GM21576 (cell line): ENCODE data around the gene LRRN2.

Experiments used
- ATAC-seq: cut with Tn5 transposase; IDR thresholded peaks from one replicate; pipeline ENCODE4 v1.9.1; 2021; ENCODE audit warnings: mild to moderate bottlenecking, moderate library complexity; ENCODE audit not compliant: unreplicated experiment

LRRN2 gene

DNA sequence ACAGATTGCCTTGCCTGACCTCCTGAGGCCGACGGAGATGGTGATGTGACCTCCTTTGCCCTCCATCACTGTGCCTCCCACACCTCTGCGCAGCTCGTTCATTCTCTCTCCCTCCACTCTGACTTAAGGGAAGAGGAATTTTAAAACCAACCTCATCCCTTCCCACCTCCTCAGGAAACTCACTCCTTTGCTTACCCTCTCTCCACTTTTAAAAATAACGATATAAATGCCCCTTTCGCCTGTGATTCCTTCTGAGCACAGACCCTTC is 21.2 kb downstream of the LRRN2 start:
- ATAC-seq = no peak

DNA sequence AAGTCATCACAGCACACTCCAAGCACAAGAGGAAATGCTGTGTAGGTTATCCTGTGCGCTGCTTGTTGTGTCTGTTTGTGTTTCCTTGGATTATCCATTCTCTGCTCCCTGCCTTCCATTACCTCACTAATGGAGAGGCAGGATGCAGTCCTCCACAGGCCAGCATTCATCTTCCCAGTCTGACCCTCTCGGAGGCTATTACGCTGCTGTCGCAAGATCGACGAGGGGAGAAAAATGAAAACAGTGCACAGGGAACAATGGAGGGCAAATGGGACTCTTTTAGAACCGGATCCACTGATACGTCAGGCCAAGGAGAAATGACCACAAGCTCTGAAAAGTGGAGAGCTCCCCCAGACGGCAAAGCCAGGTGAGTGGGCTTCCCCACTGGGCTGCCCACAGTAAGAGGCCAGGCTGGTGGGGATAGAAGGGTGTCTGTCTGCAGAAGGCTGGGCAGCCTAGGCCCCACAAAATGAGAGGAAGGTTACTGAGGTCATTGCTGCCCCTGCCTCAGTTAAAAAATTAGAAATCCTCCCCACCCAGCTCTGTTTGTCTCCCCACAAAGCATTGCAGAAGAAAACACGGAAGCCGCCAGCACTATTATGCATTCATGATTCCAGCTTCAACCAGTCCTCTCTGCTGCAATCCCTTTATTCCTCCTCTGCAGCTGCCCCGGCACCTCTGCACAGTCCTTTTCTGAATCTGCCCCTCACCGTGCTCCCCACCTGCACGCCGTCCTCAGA is 21.7 kb downstream of the LRRN2 start:
- no peak for ATAC-seq

DNA sequence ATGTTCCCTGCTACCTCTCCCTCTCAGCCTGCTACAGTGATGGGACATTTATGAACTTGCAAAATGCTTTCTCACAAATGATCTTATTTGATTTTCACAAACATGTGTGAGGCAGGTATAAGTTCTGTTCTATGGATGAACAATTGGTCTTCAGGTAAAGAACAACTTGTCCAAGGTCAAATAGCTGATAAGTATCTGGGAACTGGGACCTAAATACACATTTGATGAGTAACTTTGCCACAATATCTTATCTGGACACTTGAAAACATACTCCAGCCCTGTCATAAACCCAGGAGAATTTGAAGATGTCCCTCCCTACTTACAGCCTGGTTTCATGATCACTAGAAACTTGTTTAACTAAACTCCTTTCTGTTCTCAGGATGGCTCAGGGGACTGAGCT is 23.0 kb downstream of the LRRN2 start:
- no peak for ATAC-seq

DNA sequence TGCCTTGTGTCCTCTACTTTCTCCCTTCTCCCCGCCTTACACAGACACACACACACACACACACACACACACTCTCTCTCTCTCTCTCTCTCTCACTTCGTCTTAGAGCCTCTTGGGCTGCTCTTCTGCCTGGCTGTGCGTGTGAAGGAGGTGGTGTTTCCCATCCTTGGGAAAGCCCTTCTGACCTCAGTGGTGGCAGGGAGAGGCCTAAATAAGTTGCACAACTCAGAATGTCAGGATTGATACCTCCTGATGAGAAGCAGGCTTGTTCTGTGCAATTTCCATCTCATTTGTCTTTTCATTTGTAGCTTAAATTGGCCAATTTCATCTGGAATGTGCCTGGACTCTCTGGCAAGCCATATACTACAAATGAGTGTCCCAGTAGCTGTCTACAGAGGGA is 25.0 kb downstream of the LRRN2 start:
- no peak for ATAC-seq

DNA sequence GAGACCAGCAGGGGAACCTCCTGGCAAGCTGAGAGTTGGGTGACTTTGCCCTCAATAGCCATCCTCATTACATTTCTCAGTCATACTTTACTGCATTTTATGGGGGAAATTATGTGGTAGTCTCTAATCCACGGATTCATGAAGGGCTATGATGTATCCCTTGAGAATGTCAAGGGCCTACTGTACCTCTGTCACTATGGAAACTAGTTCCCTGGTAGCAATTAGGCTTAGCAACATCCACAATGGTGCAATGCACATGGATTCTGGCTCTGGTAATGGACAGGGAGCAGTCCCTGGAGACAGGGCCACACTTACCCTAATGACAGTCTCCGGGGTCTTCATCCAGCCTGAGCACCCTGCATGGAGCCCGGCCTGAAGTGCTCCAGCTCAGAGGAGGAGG is 26.5 kb downstream of the LRRN2 start:
- no peak for ATAC-seq

DNA sequence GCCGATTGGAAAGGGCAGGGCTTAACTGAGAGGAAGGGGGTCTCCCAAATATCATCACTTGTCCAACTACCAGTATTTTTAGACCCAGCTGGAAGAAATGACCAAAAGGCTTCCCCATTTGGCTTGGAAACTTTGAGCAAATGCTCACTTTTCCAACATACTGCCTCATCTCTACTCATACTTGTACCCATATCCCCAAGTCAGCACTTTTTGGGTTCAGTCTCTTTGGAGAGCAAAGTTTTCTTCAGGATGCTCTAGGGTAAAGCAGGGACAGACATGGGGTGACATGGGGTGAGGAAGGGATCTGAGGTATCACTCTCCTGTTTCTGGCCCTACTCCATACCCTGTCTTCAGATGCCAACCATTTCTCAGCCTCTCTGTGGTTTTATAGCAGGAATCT is 27.2 kb downstream of the LRRN2 start:
- ATAC-seq = no peak

DNA sequence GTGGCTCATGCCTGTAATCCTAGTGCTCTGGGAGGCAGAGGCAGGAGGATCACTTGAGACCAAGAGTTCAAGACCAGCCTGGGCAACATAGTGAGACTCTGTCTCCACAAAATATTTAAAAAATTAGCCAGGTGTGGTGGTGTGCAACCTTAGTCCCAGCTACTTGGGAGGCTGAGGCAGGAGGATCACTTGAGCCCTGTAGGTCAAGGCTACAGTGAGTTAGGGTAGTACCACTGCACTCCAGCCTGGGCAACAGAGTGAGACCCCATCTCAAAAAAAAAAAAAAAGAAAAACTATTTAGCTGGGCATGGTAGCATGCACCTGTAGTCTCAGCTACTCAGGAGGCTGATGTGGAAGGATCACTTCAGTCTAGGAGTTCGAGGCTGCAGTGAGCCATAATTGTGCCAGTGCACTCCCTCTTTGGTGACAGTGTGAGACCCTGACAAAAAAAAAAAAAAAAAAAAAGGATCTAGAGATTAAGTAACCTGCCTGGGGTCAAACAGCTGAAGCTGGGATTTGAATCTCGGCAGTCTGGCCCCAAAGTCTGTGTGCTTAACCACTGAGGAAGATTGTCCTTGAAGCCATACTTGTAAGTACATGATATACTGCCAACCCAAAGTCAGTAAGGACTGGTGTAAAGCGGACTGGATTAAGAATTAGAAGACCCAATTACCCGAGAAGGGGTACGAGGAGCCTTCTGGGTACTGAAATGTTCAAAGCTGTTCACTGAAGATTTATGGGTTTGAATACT is 31.8 kb downstream of the LRRN2 start:
- no peak for ATAC-seq

DNA sequence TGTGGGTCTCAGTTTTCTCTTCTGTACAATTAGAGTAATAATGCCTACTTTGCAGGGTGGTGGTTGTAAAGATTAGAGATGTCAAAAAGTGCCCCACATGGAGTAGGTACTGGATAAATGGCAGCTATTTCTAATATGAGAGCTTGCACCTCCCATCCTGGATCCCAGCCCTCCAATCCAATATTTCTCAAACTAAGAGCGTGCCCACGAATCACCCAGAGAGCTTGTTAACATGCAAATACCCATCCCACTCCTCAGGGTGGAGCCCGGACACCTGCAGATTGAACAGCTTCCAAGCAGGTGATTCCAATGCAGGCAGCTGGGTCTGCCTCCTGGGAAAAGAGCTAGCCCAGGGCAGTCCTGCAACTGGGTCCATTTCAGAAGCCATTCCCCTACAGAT is 33.0 kb downstream of the LRRN2 start:
- no peak for ATAC-seq

DNA sequence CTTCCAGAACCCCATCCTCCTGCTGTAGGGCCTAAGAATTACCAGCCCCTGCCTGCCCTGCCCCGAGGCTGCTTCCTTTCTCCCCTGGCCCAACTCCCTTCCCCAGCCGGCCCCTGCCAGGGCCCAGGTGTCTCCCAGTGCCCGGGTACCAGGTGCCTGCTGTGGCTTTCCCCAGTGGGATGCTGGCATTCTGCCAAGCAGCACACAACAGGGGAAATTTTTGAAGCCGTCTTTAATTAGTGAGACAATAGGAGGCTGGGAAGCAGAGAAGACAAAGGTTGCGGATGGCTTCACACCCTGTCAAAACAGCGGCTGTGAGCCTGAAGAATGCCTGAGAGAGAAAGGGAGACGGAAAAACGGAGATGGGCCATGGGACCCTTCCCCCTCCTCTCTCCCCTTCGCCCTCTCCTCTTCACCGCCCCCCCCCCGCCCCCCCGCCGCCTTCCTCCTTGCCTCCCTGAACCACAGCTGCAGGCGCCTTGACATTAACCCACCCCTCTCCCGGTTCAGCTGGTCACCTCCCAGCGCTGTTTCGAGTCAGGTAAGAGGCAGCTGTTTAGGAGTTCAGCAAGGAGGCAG is 33.6 kb downstream of the LRRN2 start:
- ATAC-seq = no peak

DNA sequence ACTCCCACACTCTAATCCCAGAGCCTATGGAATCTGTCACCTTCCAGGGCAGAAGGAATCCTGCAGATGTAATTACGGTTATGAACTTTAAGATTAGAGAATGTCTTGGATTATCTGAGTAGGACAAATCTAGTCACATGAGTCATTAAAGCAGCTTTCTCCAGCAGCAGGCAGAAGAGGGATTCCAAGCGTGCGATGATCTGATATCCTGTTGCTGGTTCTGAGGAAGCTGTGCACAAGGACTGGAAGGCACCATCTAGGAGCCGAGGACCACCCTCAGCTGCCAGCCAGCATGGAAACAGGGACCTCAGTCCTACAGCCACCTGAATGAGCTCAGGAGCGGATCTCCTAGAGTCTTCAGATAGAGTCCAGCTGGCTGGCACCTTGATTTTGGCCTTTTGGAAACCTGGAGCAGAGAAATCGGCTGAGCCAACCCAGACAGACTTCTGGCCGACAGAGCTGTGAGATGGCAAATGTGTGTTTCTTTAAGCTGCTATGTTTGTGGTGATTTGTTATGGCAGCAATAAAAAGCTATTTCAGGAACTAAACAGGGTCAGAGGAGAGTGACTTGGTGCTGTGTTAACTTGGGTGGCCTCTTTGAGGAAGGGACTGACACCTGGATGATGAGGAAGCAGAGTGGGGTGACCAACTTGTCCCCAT is 34.5 kb downstream of the LRRN2 start:
- no peak for ATAC-seq

DNA sequence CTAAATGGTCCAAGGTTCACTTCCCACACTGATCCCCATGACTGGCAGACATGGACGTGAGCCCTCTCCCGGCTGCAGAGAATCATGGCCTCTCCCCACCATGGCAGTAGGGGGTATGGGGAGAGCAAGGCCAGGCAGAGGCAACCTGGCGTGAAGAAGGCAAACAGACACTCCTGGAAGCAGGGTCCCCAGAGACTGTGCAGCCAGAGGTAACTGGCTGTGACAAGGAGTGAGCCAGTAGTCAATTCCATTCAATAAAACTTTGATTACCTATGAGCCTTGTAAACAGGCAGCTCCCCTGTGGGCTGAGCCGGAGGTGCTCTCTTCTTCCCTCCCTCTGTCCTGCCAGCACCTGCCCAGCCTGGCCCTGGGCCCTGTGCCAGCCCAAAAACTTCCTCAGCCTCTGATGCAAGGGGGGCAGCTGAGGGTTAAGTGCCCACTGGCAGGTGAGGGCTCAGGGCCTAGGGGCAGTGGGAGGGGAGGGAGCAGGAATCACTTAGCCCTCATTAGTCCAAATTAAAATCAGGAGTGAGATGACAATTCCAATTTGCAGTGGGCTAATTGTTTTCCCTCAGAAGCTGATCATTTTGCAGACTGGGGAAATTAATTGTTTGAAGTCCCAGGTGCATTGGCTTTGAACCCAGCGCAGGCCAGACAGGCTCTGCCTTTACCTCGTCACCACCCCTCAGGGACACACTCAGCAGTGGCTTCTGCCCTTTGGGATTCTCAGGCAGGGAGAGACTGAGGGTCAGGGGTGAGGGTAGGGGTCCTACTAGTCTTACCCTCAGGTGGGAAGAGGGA is 35.6 kb downstream of the LRRN2 start:
- no peak for ATAC-seq

DNA sequence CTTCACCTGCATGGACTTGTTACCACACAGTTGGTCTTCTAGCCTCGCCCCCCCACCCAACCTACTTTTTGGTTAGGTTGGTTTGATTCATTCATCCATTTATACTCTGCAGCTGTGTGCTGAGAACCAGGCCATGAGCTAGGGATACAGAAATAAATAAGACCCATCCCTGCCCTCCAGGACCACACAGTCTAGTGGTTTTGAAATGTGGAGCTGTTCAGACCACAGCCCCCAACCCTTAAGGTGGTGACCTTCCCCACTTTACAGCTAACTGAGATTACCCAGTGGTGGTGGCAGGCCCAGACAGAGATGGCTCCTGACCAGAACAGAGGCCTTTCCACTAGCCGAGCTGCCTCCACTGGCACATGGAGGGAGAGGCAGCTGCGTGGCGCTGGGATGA is 37.0 kb downstream of the LRRN2 start:
- ATAC-seq = no peak

DNA sequence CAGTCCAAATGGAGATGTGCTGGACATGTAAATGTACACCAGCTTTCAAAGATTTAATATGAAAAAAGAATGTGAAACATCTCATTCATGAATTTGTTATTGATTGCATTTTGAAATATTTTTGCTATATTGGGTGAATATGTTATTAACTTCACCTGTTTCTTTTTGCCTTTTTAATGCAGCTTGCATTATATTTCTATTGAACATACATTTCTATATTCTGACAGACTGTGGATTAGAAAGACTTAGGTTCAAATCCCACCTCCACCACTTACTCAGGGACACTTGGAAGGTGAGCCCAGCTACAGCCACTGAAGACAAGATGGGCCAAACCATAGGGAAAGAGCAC is 37.8 kb downstream of the LRRN2 start:
- no peak for ATAC-seq

DNA sequence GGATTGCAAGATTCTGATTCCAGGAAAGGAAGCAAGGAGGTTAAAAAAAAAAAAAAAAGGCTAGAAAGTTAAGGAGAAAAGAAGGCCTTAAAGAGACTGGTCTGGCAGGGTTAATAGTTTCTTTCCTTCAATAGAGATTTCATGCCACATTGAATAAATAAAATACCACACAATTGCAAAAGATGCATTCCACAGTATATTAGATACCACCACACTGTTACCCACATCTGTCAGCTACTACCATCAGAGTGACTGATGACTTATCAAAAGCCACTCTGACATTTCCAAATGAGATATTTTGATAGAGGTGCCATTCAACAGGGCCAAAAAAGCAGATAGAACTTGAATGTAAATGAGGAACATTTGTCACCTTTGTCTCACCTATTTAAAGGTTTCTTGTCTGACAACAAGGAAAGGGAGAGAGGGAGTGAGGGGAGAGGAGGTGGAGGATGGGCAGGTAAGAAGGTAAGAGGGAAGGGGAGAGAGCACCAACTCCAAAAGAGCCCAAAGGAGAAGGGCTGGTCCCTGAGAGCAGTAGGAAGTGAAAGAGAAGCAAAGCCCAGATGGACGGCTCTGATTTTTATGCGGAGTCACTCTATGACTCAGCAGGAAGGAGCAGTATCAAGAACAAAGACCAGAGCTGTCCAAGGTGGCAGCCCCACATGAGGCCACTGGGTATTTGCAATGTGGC is 38.3 kb downstream of the LRRN2 start:
- peak; percentile 46 for ATAC-seq

DNA sequence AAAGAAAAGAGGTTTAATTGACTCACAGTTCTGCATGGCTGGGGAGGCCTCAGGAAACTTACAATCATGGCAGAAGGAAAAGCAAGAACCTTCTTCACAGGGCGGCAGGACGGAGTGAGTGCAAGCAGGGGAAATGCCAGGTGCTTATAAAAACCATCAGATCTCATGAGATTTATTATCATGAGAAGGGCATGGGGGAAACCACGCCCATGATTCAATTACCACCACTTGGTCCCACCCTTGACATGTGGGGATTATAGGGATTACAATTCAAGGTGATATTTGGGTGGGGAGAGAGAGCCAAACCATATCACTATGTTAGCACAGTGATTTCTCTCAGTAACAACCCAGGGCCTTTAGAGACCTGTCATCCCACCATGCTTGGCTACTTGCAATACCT is 39.9 kb downstream of the LRRN2 start:
- no peak for ATAC-seq

DNA sequence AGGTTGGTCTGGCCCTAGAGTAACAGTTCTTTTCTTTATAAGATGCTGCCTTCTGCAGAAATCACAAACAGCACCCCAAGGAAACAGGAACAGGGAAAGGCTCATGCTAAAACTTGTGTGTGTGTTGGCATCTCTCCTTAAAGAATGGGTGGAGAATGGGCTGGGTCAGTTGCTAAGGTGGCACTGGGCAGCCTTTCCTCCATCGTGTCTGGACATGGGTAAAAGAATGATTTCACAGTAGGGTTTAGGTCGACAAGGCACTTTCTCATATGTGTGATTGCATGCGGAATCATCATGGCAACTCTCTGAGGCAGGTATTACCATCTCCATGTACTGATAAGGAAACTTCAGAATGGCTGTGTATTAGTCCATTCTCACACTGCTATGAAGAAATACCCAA is 40.3 kb downstream of the LRRN2 start:
- no peak for ATAC-seq

DNA sequence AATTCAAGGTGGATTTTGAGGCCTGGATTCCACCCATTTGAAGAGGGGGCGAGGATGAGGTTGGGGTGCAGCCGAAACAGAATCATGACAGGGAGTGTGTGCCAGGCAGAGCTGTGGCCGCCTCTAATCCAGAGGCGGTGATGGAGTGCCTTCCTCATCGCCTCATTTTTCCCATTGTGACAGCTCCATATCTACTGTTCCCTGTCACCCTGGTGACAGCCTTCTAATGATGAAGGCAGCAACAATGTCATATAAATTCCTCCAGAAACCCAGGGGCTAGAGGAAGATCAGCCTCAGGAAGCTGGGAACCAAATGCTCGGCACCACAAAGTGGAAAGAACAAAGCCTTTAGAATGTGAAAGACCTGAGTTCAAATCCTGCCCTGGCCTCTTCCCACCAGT is 42.0 kb downstream of the LRRN2 start:
- ATAC-seq = no peak

DNA sequence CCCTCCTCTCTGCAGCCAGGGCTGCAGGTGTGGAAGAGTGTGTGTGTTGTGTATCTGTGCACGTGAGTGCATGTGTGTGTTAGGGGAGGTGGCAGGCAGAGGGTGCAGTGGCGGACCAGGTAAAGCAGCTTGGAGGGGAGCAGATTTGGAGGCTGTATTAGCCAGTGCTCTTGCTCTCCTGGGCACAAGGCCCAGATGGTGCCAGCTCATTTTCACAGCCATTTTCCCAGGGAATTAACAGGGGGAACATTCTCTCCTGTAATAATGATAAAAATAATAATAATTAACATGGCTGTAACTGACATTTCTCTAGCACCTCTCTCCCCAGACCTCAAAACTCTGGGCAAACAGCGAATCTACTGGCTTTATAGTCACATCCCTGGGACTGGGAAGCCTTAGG is 43.6 kb downstream of the LRRN2 start:
- no peak for ATAC-seq

DNA sequence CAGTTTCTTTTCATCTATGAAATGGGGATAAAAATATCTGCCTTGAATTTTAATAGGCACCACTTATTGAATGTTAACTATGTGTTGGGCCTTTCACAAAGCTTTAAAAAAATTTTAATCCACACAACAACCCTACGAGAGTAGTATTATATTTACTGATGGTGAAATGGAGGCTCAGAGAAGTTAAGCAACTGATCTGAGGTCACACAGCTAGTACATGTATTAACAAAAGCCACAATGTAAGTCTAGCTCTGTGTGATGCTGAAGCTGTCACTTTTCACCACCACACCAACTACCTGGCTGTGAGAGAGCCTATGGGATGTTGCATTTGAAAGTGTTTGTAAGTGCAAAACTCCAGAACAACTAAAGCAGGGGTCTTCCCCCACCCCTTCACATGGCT is 44.1 kb downstream of the LRRN2 start:
- ATAC-seq = no peak

DNA sequence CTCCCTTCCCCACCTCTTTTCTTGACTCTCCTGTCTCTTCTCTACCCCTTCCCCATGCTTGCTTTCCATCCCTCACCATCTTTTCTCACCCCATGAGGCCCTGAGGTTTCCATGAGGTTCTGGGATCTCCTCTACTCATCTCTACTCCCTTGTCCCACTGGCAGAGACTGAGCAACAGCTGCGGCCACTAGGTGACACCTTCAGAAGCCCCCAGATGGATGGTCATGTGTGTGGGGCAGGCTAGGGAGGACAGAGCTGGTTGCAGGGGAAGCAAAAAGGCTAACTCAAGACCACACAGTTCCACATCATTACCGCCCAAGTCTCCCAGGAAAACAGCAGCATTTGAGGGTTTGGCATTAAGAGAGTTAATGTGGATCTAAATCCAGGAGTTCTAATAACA is 45.0 kb downstream of the LRRN2 start:
- no peak for ATAC-seq
